HepG2 (cell line): ENCODE data around the gene CATSPERD. TPM values are rescaled to one million over a fixed set of nuclear protein-coding genes. Genes with fewer than 3 reads are reported as not detected.

Experiments
- BORCS8-MEF2B ChIP-seq: sonication (generic); formaldehyde crosslinking; IDR thresholded peaks from 2 replicates; pipeline ENCODE4 v1.8.0; 2022; ENCODE audit warnings: mild to moderate bottlenecking, missing genetic modification reagents
- CREM ChIP-seq, 2 experiments: sonication (generic) in 1 of 2; formaldehyde crosslinking in 1 of 2; IDR thresholded peaks; 2 replicates each; pipeline versions ENCODE4 v1.4.0 to v1.6.1; 2016 to 2020; ENCODE audit warnings: antibody characterized with exemption in 1 of 2, mild to moderate bottlenecking in 1 of 2, missing genetic modification reagents in 1 of 2
- HNRNPK ChIP-seq: fragments of 200-400 bp; formaldehyde crosslinking; IDR thresholded peaks from 2 replicates; pipeline ENCODE4 v1.6.1; 2018; ENCODE audit warnings: low read length, low read depth, moderate library complexity, mild to moderate bottlenecking; ENCODE audit not compliant: poor library complexity, severe bottlenecking
- LCORL ChIP-seq, 2 experiments: fragments of 450-650 bp in 1 of 2; sonication (generic) in 1 of 2; formaldehyde crosslinking in 1 of 2; IDR thresholded peaks; 2 replicates each; pipeline versions ENCODE4 v1.5.0 to v1.6.1; 2017 to 2020; ENCODE audit warnings: antibody characterized with exemption in 1 of 2, missing genetic modification reagents in 1 of 2
- RAD51 ChIP-seq: fragments of 450-650 bp; IDR thresholded peaks from 2 replicates; pipeline ENCODE4 v1.6.1; 2016; ENCODE audit warnings: borderline replicate concordance
- SNAI1 ChIP-seq: sonication (generic); formaldehyde crosslinking; IDR thresholded peaks from 2 replicates; pipeline ENCODE4 v1.5.0; 2020; ENCODE audit warnings: mild to moderate bottlenecking, missing genetic modification reagents, borderline replicate concordance
- SOX13 ChIP-seq, 3 experiments: fragments of 450-650 bp in 1 of 3; sonication (generic) in 1 of 3; formaldehyde crosslinking in 1 of 3; IDR thresholded peaks in 2 of 3; conservative IDR thresholded peaks in 1 of 3; 2 replicates each; pipeline versions ENCODE4 v1.5.0 to v1.6.1; 2016 to 2020; ENCODE audit warnings: antibody characterized with exemption in 1 of 3, mild to moderate bottlenecking in 1 of 3, missing compliant biosample characterization in 1 of 3, missing genetic modification reagents in 1 of 3, moderate library complexity in 1 of 3
- ZFP90 ChIP-seq: sonication (generic); formaldehyde crosslinking; IDR thresholded peaks from 2 replicates; pipeline ENCODE4 v1.8.0; 2022; ENCODE audit warnings: missing genetic modification reagents, mild to moderate bottlenecking, inconsistent platforms, borderline replicate concordance
- ZNF687 ChIP-seq: sonication (generic); formaldehyde crosslinking; IDR thresholded peaks from 2 replicates; pipeline ENCODE4 v1.5.1; 2020; ENCODE audit warnings: mild to moderate bottlenecking, missing genetic modification reagents, moderate library complexity
- ZNF850 ChIP-seq: sonication (generic); formaldehyde crosslinking; conservative IDR thresholded peaks from 2 replicates; pipeline ENCODE4 v1.9.0; 2021; ENCODE audit warnings: mild to moderate bottlenecking, missing genetic modification reagents
- polyA plus RNA-seq, 8 experiments: library from polyadenylated mRNA; depleted of rRNA in 3 of 8; stranded (reverse) in 7 of 8; unstranded in 1 of 8; fragments of >200 nt; fragmentation: Illumina TruSeq in 4 of 8; extraction: Trizol in 4 of 8; gene quantifications; 2 replicates each; pipeline versions ENCODE4 v1.2.1 to v1.2.3, GENCODE V29; 2011 to 2016; ENCODE audit warnings: low read depth in 4 of 8, missing spikeins in 1 of 8, mixed read lengths in 1 of 8; ENCODE audit not compliant: insufficient read depth in 1 of 8
- total RNA-seq, 5 experiments: library from RNA; depleted of rRNA; stranded (reverse); fragments of >200 nt; fragmentation: Illumina TruSeq; extraction: Trizol; gene quantifications; 2 replicates each; pipeline ENCODE4 v1.2.3, GENCODE V29; 2016; ENCODE audit warnings: low read depth in 1 of 5
- TF ChIP-seq, protein P1 (sequence below): sonication (generic); formaldehyde crosslinking; IDR thresholded peaks from 2 replicates; pipeline ENCODE4 v1.4.0; 2020; ENCODE audit warnings: mild to moderate bottlenecking, missing genetic modification reagents
- TF ChIP-seq, protein P2 (sequence below): sonication (generic); formaldehyde crosslinking; IDR thresholded peaks from 2 replicates; pipeline ENCODE4 v1.4.0; 2020; ENCODE audit warnings: missing genetic modification reagents

The CATSPERD gene
- total and polyA plus RNA-seq, 2 of the 13 experiments (the other 11 are each of a cell fraction or from before 2014, with no cell fraction given): 0.04 TPM; not detected in 1

DNA sequence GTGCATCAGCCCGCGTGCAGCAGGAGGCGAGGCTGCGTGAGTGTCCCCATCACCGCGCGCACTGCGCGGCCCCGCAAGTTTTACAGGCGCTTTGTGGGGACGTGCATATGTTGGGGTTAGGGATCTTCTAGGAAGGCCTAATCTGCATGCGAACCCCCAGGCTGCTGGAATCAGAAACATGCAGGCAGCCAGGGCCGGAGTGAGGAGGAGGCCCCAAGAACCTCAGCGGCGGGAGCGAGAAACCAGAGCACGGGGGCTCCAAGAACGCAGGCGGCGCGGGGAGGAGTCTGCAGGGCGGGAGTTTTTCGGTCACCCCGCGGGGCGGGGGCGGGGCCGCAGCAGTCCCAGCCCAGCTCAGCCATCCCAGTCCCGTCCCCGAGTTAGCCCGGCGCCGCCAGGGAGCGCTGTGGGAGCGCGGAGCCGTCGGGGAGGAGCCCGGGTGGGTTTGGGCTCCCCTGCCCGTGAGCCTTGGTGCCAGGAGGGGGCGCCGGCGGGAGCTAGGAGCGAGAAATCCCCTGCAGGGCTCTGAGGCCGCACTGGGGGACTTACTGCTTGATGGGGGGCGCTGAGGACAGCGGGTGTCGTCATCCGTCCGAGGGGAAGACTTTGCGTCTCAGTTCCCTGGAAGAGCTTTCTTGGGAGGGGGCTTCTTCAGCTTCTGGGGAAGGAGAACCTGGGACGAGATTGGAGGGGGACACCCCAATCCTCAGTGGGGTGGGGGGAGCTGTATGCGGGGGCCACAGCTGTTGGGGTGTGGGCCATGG lies 83.5 kb downstream of the CATSPERD start (continued):
- TF ChIP-seq LCORL (IDR thresholded peaks at IDR 0.05) (no peak), LCORL (CRISPR knock-in tag; IDR thresholded peaks at IDR 0.05) (peak; percentile 98), ZFP90 (CRISPR knock-in tag) (no peak), ZNF850 (CRISPR knock-in tag) (0 out of 2 replicates have a peak, but pooled peaks have one; percentile 53), BORCS8-MEF2B (peak; percentile 80; the same call in 1 of the 2 replicates), RAD51 (no peak), ZNF687 (CRISPR knock-in tag) (peak; percentile 94), HNRNPK (peak; percentile 61), CREM (IDR thresholded peaks at IDR 0.05) (no peak), CREM (CRISPR knock-in tag; IDR thresholded peaks at IDR 0.05) (no peak), SOX13 (IDR thresholded peaks at IDR 0.05) (no peak), SOX13 (CRISPR knock-in tag; conservative IDR thresholded peaks at IDR 0.05 in 1 of 2, IDR thresholded peaks at IDR 0.05 in 1 of 2) (peak in 1 of 2 experiments; percentile 30; a peak in 1 of 4 replicates), SNAI1 (CRISPR knock-in tag) (no peak)
- TF ChIP-seq, protein P1, sequence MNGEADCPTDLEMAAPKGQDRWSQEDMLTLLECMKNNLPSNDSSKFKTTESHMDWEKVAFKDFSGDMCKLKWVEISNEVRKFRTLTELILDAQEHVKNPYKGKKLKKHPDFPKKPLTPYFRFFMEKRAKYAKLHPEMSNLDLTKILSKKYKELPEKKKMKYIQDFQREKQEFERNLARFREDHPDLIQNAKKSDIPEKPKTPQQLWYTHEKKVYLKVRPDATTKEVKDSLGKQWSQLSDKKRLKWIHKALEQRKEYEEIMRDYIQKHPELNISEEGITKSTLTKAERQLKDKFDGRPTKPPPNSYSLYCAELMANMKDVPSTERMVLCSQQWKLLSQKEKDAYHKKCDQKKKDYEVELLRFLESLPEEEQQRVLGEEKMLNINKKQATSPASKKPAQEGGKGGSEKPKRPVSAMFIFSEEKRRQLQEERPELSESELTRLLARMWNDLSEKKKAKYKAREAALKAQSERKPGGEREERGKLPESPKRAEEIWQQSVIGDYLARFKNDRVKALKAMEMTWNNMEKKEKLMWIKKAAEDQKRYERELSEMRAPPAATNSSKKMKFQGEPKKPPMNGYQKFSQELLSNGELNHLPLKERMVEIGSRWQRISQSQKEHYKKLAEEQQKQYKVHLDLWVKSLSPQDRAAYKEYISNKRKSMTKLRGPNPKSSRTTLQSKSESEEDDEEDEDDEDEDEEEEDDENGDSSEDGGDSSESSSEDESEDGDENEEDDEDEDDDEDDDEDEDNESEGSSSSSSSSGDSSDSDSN (CRISPR knock-in tag): peak; percentile 63
- TF ChIP-seq, protein P2, sequence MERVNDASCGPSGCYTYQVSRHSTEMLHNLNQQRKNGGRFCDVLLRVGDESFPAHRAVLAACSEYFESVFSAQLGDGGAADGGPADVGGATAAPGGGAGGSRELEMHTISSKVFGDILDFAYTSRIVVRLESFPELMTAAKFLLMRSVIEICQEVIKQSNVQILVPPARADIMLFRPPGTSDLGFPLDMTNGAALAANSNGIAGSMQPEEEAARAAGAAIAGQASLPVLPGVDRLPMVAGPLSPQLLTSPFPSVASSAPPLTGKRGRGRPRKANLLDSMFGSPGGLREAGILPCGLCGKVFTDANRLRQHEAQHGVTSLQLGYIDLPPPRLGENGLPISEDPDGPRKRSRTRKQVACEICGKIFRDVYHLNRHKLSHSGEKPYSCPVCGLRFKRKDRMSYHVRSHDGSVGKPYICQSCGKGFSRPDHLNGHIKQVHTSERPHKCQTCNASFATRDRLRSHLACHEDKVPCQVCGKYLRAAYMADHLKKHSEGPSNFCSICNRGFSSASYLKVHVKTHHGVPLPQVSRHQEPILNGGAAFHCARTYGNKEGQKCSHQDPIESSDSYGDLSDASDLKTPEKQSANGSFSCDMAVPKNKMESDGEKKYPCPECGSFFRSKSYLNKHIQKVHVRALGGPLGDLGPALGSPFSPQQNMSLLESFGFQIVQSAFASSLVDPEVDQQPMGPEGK: peak; percentile 82
